ENCODE data around the gene LAYN.

LAYN gene

DNA sequence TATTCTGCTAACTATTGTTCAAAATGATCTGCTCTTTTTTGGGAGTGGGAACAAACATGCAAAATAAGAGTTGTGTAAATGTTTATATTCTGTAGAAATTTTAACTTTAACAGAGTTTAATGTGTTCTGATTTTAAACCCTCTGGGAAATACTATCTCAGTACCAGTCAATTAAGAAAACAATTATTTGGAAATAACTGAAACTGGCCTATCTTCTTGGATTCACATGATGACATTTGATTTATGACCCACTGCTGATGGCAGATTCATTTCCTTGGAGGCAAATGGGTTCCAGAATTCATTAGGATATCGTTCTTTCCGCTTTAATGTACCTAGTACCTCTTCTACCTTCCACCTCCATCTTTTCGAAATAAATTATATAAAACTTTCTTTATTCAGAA, 67.2 kb downstream of the LAYN start:
- TF ChIP-seq, protein P1, sequence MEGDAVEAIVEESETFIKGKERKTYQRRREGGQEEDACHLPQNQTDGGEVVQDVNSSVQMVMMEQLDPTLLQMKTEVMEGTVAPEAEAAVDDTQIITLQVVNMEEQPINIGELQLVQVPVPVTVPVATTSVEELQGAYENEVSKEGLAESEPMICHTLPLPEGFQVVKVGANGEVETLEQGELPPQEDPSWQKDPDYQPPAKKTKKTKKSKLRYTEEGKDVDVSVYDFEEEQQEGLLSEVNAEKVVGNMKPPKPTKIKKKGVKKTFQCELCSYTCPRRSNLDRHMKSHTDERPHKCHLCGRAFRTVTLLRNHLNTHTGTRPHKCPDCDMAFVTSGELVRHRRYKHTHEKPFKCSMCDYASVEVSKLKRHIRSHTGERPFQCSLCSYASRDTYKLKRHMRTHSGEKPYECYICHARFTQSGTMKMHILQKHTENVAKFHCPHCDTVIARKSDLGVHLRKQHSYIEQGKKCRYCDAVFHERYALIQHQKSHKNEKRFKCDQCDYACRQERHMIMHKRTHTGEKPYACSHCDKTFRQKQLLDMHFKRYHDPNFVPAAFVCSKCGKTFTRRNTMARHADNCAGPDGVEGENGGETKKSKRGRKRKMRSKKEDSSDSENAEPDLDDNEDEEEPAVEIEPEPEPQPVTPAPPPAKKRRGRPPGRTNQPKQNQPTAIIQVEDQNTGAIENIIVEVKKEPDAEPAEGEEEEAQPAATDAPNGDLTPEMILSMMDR (IDR thresholded peaks at IDR 0.05) = no peak
- no peak for DNase-seq
- H3K27me3 Mint-ChIP-seq (ENCODE audit: low read depth, poor library complexity) = no peaks in the 10 kb centered on the region
- no peaks in the 10 kb centered on the region for H3K36me3 Mint-ChIP-seq (ENCODE audit: low read depth)
- peaks cover 20% of the 10 kb centered on the region for H3K4me1 Mint-ChIP-seq
- H3K9me3 Mint-ChIP-seq = no peaks in the 10 kb centered on the region
- no peak overlapping the region for H3K27ac Mint-ChIP-seq
- no peak overlapping the region for H3K4me3 Mint-ChIP-seq

All from nephron progenitor cell (in vitro differentiated cells).